Liver (tissue), 3 donors: ENCODE results near the gene CCR4.

Source experiments
- EGR1 ChIP-seq, 2 donors: IDR thresholded peaks; 2 replicates each; pipeline ENCODE4 v1.6.1; 2016 to 2018; ENCODE audit warnings: antibody characterized with exemption in 2 of 2, low read depth in 2 of 2
- HNF4G ChIP-seq: IDR thresholded peaks from 2 replicates; pipeline ENCODE4 v1.6.1; 2016; ENCODE audit warnings: antibody characterized with exemption
- MAX ChIP-seq: IDR thresholded peaks from 2 replicates; pipeline ENCODE4 v1.6.1; 2016; ENCODE audit warnings: antibody characterized with exemption
- SP1 ChIP-seq: IDR thresholded peaks from 2 replicates; pipeline ENCODE4 v1.6.1; 2018; ENCODE audit warnings: antibody characterized with exemption, mild to moderate bottlenecking
- TF ChIP-seq, protein P1 (sequence below): fragments of 150-350 bp; IDR thresholded peaks from 2 replicates; pipeline ENCODE4 v1.5.1; 2017; ENCODE audit warnings: improper control_type of control experiment, low read depth, low read length; ENCODE audit not compliant: missing input control
- TF ChIP-seq, protein P2 (sequence below): IDR thresholded peaks from 2 replicates; pipeline ENCODE4 v1.6.1; 2016; ENCODE audit warnings: antibody characterized with exemption, mild to moderate bottlenecking
- donor health status: healthy.
- donor health status: healthy.

DNA sequence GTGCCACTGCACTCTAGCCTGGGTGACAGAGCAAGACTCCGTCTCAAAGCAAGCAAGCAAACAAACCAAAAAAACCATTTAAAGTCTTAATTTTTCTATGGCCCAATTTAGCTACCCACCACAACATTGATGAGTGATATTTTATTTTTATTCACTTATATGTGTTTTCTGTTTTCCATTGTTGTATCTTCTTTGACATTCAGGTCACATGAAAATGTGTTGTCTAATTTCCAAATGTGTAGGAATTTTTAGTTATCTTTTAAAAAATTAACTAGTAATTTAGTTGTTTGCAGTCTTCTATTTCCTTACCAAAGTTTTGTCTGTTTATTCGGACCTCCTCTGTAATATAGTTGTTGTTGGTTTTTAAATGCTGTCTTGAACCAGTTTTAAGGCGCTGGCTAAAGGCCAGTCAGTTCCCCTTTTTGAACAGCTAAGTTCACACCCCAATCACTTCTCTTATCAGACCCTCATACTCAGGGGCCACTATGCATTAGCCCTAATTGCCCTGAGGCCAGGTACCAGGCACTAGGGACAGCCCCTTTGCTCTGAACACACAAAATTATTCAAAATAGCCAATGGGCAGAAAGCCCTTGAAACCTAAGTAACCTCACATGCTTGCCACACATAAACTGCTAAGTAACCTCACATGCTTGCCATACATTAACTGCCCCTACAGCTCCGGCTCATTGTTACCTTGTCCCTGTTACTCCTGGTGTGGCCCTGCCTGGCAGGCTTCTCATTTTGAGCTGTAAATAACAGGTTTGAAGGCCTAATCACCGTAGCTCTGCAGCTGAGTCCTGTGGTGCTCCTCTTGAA lies 4.3 kb upstream of the CCR4 start:
- TF ChIP-seq, protein P1, sequence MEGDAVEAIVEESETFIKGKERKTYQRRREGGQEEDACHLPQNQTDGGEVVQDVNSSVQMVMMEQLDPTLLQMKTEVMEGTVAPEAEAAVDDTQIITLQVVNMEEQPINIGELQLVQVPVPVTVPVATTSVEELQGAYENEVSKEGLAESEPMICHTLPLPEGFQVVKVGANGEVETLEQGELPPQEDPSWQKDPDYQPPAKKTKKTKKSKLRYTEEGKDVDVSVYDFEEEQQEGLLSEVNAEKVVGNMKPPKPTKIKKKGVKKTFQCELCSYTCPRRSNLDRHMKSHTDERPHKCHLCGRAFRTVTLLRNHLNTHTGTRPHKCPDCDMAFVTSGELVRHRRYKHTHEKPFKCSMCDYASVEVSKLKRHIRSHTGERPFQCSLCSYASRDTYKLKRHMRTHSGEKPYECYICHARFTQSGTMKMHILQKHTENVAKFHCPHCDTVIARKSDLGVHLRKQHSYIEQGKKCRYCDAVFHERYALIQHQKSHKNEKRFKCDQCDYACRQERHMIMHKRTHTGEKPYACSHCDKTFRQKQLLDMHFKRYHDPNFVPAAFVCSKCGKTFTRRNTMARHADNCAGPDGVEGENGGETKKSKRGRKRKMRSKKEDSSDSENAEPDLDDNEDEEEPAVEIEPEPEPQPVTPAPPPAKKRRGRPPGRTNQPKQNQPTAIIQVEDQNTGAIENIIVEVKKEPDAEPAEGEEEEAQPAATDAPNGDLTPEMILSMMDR = no peak
- TF ChIP-seq MAX (no peak), SP1 (no peak), HNF4G (no peak), EGR1 (IDR thresholded peaks at IDR 0.05; ENCODE audit: low read depth in 2 of 2) (no peak)
- TF ChIP-seq, protein P2, sequence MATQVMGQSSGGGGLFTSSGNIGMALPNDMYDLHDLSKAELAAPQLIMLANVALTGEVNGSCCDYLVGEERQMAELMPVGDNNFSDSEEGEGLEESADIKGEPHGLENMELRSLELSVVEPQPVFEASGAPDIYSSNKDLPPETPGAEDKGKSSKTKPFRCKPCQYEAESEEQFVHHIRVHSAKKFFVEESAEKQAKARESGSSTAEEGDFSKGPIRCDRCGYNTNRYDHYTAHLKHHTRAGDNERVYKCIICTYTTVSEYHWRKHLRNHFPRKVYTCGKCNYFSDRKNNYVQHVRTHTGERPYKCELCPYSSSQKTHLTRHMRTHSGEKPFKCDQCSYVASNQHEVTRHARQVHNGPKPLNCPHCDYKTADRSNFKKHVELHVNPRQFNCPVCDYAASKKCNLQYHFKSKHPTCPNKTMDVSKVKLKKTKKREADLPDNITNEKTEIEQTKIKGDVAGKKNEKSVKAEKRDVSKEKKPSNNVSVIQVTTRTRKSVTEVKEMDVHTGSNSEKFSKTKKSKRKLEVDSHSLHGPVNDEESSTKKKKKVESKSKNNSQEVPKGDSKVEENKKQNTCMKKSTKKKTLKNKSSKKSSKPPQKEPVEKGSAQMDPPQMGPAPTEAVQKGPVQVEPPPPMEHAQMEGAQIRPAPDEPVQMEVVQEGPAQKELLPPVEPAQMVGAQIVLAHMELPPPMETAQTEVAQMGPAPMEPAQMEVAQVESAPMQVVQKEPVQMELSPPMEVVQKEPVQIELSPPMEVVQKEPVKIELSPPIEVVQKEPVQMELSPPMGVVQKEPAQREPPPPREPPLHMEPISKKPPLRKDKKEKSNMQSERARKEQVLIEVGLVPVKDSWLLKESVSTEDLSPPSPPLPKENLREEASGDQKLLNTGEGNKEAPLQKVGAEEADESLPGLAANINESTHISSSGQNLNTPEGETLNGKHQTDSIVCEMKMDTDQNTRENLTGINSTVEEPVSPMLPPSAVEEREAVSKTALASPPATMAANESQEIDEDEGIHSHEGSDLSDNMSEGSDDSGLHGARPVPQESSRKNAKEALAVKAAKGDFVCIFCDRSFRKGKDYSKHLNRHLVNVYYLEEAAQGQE = no peak
